ENCODE data around the gene CBARP. TPM values are rescaled to one million over a fixed set of nuclear protein-coding genes. Genes with fewer than 3 reads are reported as not detected.

The CBARP gene
- total RNA-seq, 1 experiment from 2014 or later: 1.9 TPM

DNA sequence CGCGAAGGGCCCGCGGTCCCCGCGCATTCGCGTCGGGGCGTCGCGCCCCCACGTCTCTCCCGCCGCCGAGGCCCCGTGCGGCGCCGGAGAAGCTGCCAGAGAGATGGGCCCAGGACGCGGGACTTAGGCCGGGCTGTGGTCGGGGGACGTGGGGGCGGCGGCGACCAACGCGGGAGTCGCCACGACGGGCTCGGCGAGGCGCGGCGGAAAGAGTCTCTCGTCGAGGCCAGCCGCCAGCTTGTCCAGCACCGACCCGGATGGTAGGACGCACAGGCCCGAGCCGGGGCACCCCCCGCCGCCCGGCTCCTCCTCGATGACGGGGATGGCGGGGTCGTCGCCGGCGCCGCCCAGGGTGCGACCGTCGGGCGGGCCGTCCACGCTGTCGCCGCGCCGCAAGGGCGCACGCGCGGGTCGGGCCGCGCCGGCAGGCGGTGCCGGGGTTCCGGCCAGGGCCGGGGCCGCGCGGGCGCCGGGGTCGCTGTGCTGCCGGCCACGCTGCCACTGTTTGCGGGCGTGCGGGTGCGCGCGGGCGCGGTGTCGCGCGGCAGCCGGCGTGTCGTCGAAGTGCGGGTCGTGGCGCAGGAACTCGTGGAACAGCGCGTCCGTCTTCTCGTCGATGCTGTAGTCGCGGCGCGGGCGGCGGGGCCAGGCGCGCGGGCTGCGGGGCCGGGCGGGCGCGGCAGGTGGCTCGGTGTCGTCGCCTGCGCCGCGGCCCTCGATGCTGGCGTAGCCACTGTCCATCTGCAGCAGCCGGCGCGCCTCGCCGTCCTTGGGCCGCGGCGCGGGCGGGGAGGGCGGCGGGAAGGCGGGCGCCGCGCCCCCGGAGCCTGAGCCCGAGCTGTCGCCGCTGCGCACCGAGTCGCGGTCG lies 8.5 kb downstream of the CBARP start:
- TF ChIP-seq CTCF (conservative IDR thresholded peaks at IDR 0.05): no peak
- TF ChIP-seq EZH2 (IDR thresholded peaks at IDR 0.05; ENCODE audit: low read depth): no peak
- Histone ChIP-seq H2AFZ (no peak overlapping the region), H3K27ac (no peak overlapping the region), H3K4me2 (no peak overlapping the region), H4K20me1 (ENCODE audit: insufficient read depth) (no peaks in the 10 kb centered on the region), H3K4me1 (replicated peaks; ENCODE audit: insufficient read depth) (0 out of 2 replicates have a peak, but pooled peaks cover 6% of the 10 kb centered on the region), H3F3A (ENCODE audit: insufficient read depth, low read depth) (peaks cover 9% of the 10 kb centered on the region), H3K27me3 (ENCODE audit: insufficient read depth, low read depth) (no peaks in the 10 kb centered on the region), H3K9me3 (ENCODE audit: insufficient read depth, low read depth) (no peaks in the 10 kb centered on the region), H3K9me2 (ENCODE audit: insufficient read depth) (no peaks in the 10 kb centered on the region), H3K36me3 (ENCODE audit: low read depth) (no peaks in the 10 kb centered on the region), H3K79me2 (ENCODE audit: low read depth) (no peaks in the 10 kb centered on the region), H3K4me3 (no peak overlapping the region)
- ChIA-PET POLR2A (ENCODE audit: unreplicated experiment) (no interaction called here), CTCF (no interaction called here)
- DNase-seq: no peak
- intact Hi-C loops (cut with micrococcal nuclease; ENCODE audit: unreplicated experiment): no loop called here
- BruUV-seq (replicated peaks): no TSS peak

DNA sequence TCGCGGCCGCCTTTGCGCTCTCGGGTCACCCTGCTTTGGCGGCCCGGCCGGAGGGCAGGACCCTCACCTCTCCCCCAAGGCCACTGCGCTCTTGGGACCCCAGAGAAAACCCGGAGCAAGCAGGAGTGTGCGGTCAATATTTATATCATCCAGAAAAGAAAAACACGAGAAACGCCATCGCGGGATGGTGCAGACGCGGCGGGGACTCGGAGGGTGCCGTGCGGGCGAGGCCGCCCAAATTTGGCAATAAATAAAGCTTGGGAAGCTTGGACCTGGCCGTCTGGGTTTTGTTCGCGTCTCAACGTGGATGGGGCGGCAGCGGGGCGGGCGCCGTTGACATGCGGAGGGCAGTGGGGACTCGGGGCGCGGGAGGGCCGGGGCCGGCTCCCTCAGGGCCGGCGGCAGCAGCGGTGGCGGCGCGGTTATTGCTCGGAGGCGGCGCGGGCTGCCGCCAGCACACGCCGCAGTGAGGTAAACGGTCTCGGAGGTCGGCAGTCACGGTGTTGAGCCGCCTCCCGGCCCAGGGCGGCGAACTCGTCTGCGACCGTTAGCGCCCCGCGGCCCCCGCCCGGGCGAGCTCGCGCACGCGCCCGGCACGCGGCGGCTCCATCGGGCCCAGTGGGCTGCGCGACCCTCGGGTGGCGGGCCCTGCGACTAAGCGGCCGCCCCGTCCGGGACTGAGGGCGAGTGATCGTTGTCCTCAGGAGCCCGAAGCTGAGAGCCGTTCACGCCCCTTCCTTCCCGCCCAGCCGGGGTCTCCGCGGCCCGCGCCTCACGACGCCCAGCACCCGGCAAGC lies 9.4 kb downstream of the CBARP start:
- intact Hi-C loops (cut with micrococcal nuclease; ENCODE audit: unreplicated experiment): no loop called here
- POLR2A ChIA-PET (ENCODE audit: unreplicated experiment): no interaction called here
- TF ChIP-seq CTCF (conservative IDR thresholded peaks at IDR 0.05) (no peak), EZH2 (IDR thresholded peaks at IDR 0.05; ENCODE audit: low read depth) (no peak)
- Histone ChIP-seq H3K9me3 (ENCODE audit: insufficient read depth, low read depth) (no peaks in the 10 kb centered on the region), H2AFZ (no peak overlapping the region), H3K36me3 (ENCODE audit: low read depth) (no peaks in the 10 kb centered on the region), H3K27ac (no peak overlapping the region), H4K20me1 (ENCODE audit: insufficient read depth) (no peaks in the 10 kb centered on the region), H3K9me2 (ENCODE audit: insufficient read depth) (no peaks in the 10 kb centered on the region), H3K27me3 (ENCODE audit: insufficient read depth, low read depth) (no peaks in the 10 kb centered on the region), H3F3A (ENCODE audit: insufficient read depth, low read depth) (peaks cover 9% of the 10 kb centered on the region), H3K4me1 (replicated peaks; ENCODE audit: insufficient read depth) (0 out of 2 replicates have a peak, but pooled peaks cover 6% of the 10 kb centered on the region), H3K4me3 (no peak overlapping the region), H3K4me2 (no peak overlapping the region), H3K79me2 (ENCODE audit: low read depth) (no peaks in the 10 kb centered on the region)
- CTCF ChIA-PET: no interaction called here
- DNase-seq: no peak
- no TSS peak for BruUV-seq (replicated peaks)

DNA sequence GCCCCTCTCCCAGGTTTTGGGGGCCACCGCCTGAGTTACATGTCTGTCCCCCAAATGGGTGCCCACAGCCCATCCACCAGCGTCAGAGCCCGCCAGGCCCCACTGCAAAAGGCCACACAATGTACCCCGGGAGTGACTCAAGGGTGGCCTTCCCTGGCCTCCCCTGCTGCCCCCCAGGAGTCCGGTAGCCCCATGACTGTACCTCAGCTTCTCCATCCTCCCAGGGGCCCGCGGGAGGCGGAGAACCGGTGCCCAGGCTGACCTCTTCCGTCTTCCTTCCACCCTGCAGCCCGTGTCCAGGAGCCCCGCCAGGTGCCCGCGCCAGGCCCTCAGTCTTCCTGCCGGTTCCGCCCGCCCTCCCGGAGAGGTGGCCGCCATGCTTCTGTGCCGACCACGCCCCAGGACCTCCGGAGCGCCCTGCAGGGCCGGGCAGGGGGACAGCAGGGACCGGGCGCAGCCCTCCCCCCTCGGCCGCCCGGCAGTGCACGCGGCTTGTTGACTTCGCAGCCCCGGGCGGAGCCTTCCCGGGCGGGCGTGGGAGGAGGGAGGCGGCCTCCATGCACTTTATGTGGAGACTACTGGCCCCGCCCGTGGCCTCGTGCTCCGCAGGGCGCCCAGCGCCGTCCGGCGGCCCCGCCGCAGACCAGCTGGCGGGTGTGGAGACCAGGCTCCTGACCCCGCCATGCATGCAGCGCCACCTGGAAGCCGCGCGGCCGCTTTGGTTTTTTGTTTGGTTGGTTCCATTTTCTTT lies 10.3 kb downstream of the CBARP start:
- DNase-seq: no peak
- CTCF ChIA-PET: no interaction called here

More for the DNA sequence above, 10.3 kb downstream of the CBARP start:
- H4K20me1 ChIP-seq (ENCODE audit: insufficient read depth): peaks cover 7% of the 10 kb centered on the region; the same call in 1 of the 2 replicates
- BruUV-seq (replicated peaks): no TSS peak
- H3K27me3 ChIP-seq (ENCODE audit: insufficient read depth, low read depth): no peaks in the 10 kb centered on the region
- no peak overlapping the region for H3K27ac ChIP-seq
- no peaks in the 10 kb centered on the region for H3K36me3 ChIP-seq (ENCODE audit: low read depth)
- H3K9me2 ChIP-seq (ENCODE audit: insufficient read depth): no peaks in the 10 kb centered on the region
- intact Hi-C loops (cut with micrococcal nuclease; ENCODE audit: unreplicated experiment): no loop called here
- TF ChIP-seq CTCF (conservative IDR thresholded peaks at IDR 0.05) (no peak), EZH2 (IDR thresholded peaks at IDR 0.05; ENCODE audit: low read depth) (no peak)
- peaks cover 6% of the 10 kb centered on the region for H3F3A ChIP-seq (ENCODE audit: insufficient read depth, low read depth)
- H2AFZ ChIP-seq: no peak overlapping the region
- H3K4me1 ChIP-seq (replicated peaks; ENCODE audit: insufficient read depth): 0 out of 2 replicates have a peak, but pooled peaks cover 6% of the 10 kb centered on the region
- H3K9me3 ChIP-seq (ENCODE audit: insufficient read depth, low read depth): no peaks in the 10 kb centered on the region
- H3K79me2 ChIP-seq (ENCODE audit: low read depth): no peaks in the 10 kb centered on the region
- H3K4me3 ChIP-seq: no peak overlapping the region
- POLR2A ChIA-PET (ENCODE audit: unreplicated experiment): no interaction called here
- H3K4me2 ChIP-seq: no peak overlapping the region

Measured in PC-9 (cell line).